GM21381 (cell line): ENCODE measurements around the gene ZNF668.
"Not testable (repeated sequence)": the region's sequence is repeated elsewhere in the genome, so short reads cannot be mapped to it uniquely, and the experiment has no call there.

ENCODE experiments used
- ATAC-seq: cut with Tn5 transposase; IDR thresholded peaks from one replicate; pipeline ENCODE4 v1.9.1; 2021; ENCODE audit warnings: mild to moderate bottlenecking, moderate library complexity; ENCODE audit not compliant: unreplicated experiment

Gene ZNF668

GRCh38 chr16:31061126-31061812 is 12.8 kb downstream of the ZNF668 start:
- ATAC-seq, result no peak

- ATAC-seq, result no peak
These were observed 18.4 kb downstream of the ZNF668 start for GRCh38 chr16:31055613-31056012.

GRCh38 chr16:31052114-31052513 is 21.9 kb downstream of the ZNF668 start:
- no peak for ATAC-seq

- ATAC-seq, result no peak
These were observed 23.6 kb downstream of the ZNF668 start for GRCh38 chr16:31050280-31051030.

GRCh38 chr16:31043898-31044481 is 30.1 kb downstream of the ZNF668 start:
- ATAC-seq, result no peak

- ATAC-seq, result no peak
These were observed 30.7 kb downstream of the ZNF668 start for GRCh38 chr16:31043352-31043751.

GRCh38 chr16:31042866-31043265 is 31.2 kb downstream of the ZNF668 start:
- ATAC-seq, result no peak

- ATAC-seq, result no peak
These were observed 35.0 kb downstream of the ZNF668 start for GRCh38 chr16:31038993-31039392.

GRCh38 chr16:31036691-31037090 is 37.3 kb downstream of the ZNF668 start:
- no peak for ATAC-seq

- peak; percentile 39 for ATAC-seq
These were observed 40.1 kb downstream of the ZNF668 start for GRCh38 chr16:31033709-31034492.

- ATAC-seq, result peak; percentile 79
These were observed 41.0 kb downstream of the ZNF668 start, which contains the start of gene STX4 for GRCh38 chr16:31032736-31033708. STX4 (plus strand) TSS chr16:31033558; CDS start chr16:31033806, 248 bp downstream.

- ATAC-seq, result no peak
These were observed 42.8 kb downstream of the ZNF668 start for GRCh38 chr16:31031276-31031675.

GRCh38 chr16:31029272-31029671 is 44.8 kb downstream of the ZNF668 start:
- ATAC-seq, result no peak

- no peak for ATAC-seq
These were observed 48.7 kb downstream of the ZNF668 start for GRCh38 chr16:31025339-31025738.

GRCh38 chr16:31023627-31024226 is 50.3 kb downstream of the ZNF668 start:
- no peak for ATAC-seq

GRCh38 chr16:31023252-31023602 is 50.8 kb downstream of the ZNF668 start:
- no peak for ATAC-seq

GRCh38 chr16:31022544-31023251 is 51.3 kb downstream of the ZNF668 start:
- ATAC-seq, result no peak

- ATAC-seq, result no peak
These were observed 53.5 kb downstream of the ZNF668 start for GRCh38 chr16:31020536-31020935.

- ATAC-seq, result not testable (repeated sequence)
These were observed 56.3 kb downstream of the ZNF668 start for GRCh38 chr16:31017756-31018155.
